ENCODE measurements around the gene CCDC110. TPM values are rescaled to one million over a fixed set of nuclear protein-coding genes. Genes with fewer than 3 reads are reported as not detected.

The CCDC110 gene
- total RNA-seq, 3 donors from 2014 or later, result 0.69 to 5.4 (median 1.8) TPM

- TF ChIP-seq, protein P1, sequence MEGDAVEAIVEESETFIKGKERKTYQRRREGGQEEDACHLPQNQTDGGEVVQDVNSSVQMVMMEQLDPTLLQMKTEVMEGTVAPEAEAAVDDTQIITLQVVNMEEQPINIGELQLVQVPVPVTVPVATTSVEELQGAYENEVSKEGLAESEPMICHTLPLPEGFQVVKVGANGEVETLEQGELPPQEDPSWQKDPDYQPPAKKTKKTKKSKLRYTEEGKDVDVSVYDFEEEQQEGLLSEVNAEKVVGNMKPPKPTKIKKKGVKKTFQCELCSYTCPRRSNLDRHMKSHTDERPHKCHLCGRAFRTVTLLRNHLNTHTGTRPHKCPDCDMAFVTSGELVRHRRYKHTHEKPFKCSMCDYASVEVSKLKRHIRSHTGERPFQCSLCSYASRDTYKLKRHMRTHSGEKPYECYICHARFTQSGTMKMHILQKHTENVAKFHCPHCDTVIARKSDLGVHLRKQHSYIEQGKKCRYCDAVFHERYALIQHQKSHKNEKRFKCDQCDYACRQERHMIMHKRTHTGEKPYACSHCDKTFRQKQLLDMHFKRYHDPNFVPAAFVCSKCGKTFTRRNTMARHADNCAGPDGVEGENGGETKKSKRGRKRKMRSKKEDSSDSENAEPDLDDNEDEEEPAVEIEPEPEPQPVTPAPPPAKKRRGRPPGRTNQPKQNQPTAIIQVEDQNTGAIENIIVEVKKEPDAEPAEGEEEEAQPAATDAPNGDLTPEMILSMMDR (IDR thresholded peaks at IDR 0.05), result no peak
- Histone ChIP-seq H3K36me3 (ENCODE audit: low read depth) (no peaks in the 10 kb centered on the region), H3K4me1 (ENCODE audit: low read depth) (no peaks in the 10 kb centered on the region), H3K4me3 (no peak overlapping the region), H3K9me3 (no peaks in the 10 kb centered on the region)
- ATAC-seq (no peak), DNase-seq (no peak)
- intact Hi-C loops (cut with DNase I, micrococcal nuclease), result loop anchor here (5.0 to 10.0 kb wide), 2 partner anchors 123 to 125 kb away; no protein-coding TSS in a partner anchor
These were observed 590 bp upstream of the CCDC110 start for GRCh38 chr4:185472103-185472542.

GRCh38 chr4:185470501-185471195 is 885 bp downstream of the CCDC110 start:
- H3K4me1 ChIP-seq (ENCODE audit: low read depth), result no peaks in the 10 kb centered on the region
- DNase-seq (peak; percentile 80 to 85 (median 83)), ATAC-seq (peak; percentile 56)
- intact Hi-C loops (cut with DNase I, micrococcal nuclease), result loop anchor here (5.0 to 10.0 kb wide), 2 partner anchors 124 to 127 kb away; no protein-coding TSS in a partner anchor
- TF ChIP-seq, protein P1 (IDR thresholded peaks at IDR 0.05), result no peak
- no peaks in the 10 kb centered on the region for H3K36me3 ChIP-seq (ENCODE audit: low read depth)
- H3K4me3 ChIP-seq, result no peak overlapping the region
- no peaks in the 10 kb centered on the region for H3K9me3 ChIP-seq

- H3K4me3 ChIP-seq, result no peak overlapping the region
- no peaks in the 10 kb centered on the region for H3K4me1 ChIP-seq (ENCODE audit: low read depth)
- H3K9me3 ChIP-seq, result no peaks in the 10 kb centered on the region
- ATAC-seq (no peak), DNase-seq (no peak)
- H3K36me3 ChIP-seq (ENCODE audit: low read depth), result no peaks in the 10 kb centered on the region
- intact Hi-C loops (cut with DNase I, micrococcal nuclease), result loop anchor here (5.0 to 10.0 kb wide), 2 partner anchors 125 to 128 kb away; no protein-coding TSS in a partner anchor
- TF ChIP-seq, protein P1 (IDR thresholded peaks at IDR 0.05), result no peak
These were observed 1.9 kb downstream of the CCDC110 start for GRCh38 chr4:185469580-185470154.

DNA sequence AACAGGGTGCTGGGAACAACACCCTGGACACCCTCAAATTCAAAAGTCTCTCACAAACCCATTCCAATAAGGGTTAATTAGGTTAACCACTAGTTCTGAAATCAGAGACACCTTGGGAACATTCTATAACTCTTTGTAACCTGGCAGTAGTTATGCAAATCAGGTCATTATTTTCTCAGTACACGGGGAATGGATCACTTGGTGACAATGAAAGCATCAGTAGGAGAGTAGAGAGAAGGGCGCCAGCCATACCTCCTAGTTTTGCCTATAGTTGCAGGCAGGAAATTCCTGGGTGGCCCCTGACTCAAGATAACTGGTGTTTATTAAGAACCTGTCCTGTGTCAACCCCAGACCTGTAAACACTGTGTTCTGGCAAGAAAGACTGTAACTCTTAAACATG is 2.5 kb downstream of the CCDC110 start:
- TF ChIP-seq, protein P1 (IDR thresholded peaks at IDR 0.05), result no peak
- intact Hi-C loops (cut with DNase I, micrococcal nuclease), result no loop called here

GRCh38 chr4:185467991-185468390 is 3.5 kb downstream of the CCDC110 start:
- no peak for ATAC-seq
- H3K9me3 ChIP-seq, result no peaks in the 10 kb centered on the region
- DNase-seq, result no peak
- H3K4me3 ChIP-seq, result no peak overlapping the region
- no peaks in the 10 kb centered on the region for H3K4me1 ChIP-seq (ENCODE audit: low read depth)
- intact Hi-C loops (cut with DNase I, micrococcal nuclease), result no loop called here
- TF ChIP-seq, protein P1 (IDR thresholded peaks at IDR 0.05), result no peak
- H3K36me3 ChIP-seq (ENCODE audit: low read depth), result no peaks in the 10 kb centered on the region

More for the DNA sequence above, 2.5 kb downstream of the CCDC110 start:
- no peak overlapping the region for H3K4me3 ChIP-seq
- H3K9me3 ChIP-seq, result no peaks in the 10 kb centered on the region
- DNase-seq, result no peak
- no peak for ATAC-seq
- H3K36me3 ChIP-seq (ENCODE audit: low read depth), result no peaks in the 10 kb centered on the region
- no peaks in the 10 kb centered on the region for H3K4me1 ChIP-seq (ENCODE audit: low read depth)
